HG03378 (cell line): ENCODE measurements around the gene ODF4.
"Not testable (repeated sequence)": the region's sequence is repeated elsewhere in the genome, so short reads cannot be mapped to it uniquely, and the experiment has no call there.

Source experiments
- ATAC-seq: cut with Tn5 transposase; IDR thresholded peaks from one replicate; pipeline ENCODE4 v1.9.1; 2021; ENCODE audit warnings: mild to moderate bottlenecking, moderate library complexity; ENCODE audit not compliant: unreplicated experiment

ODF4 gene

GRCh38 chr17:8392674-8393469 is 53.2 kb downstream of the ODF4 start:
- no peak for ATAC-seq

GRCh38 chr17:8393470-8394231 is 54.0 kb downstream of the ODF4 start:
- ATAC-seq = no peak

GRCh38 chr17:8394497-8394896 is 54.9 kb downstream of the ODF4 start:
- ATAC-seq = not testable (repeated sequence)
